Measurements from ENCODE around the gene TSPAN16. TPM values are rescaled to one million over a fixed set of nuclear protein-coding genes. Genes with fewer than 3 reads are reported as not detected.

TSPAN16 gene
- total RNA-seq, 4 donors from 2014 or later = not detected

GRCh38 chr19:11264452-11265176 is 31.3 kb upstream of the TSPAN16 start:
- TF ChIP-seq POLR2A (IDR thresholded peaks at IDR 0.05) (peak; percentile 77), EP300 (IDR thresholded peaks at IDR 0.05; ENCODE audit: low read depth) (no peak), POLR2AphosphoS5 (IDR thresholded peaks at IDR 0.05) (peak; percentile 51 to 62 (median 59)), CTCF (IDR thresholded peaks at IDR 0.05) (no peak)
- peak overlapping the region; percentile 82 to 91 (median 86) for H3K27ac ChIP-seq
- no peak overlapping the region for H3K4me3 ChIP-seq
- in situ Hi-C loops (cut with MboI; ENCODE audit: low pct_ligation_motif_present in 1 of 4, low pct_unique_long_range_greater_than_20kb in 1 of 4, low sequenced_read_pairs in 3 of 4) (no loop called here), intact Hi-C loops (cut with DNase I; ENCODE audit: low total_unique reads) (no loop called here)
- no peaks in the 10 kb centered on the region for H3K27me3 ChIP-seq
- no peaks in the 10 kb centered on the region for H3K36me3 ChIP-seq
- peaks cover 7 to 49% (median 39%) of the 10 kb centered on the region in 4 donors for H3K4me1 ChIP-seq
- peak; percentile 88 for DNase-seq
- H3K9me3 ChIP-seq = no peaks in the 10 kb centered on the region
- WGBS, 2 donors (ENCODE audit: low coverage in 1 of 2) = 53 to 69% methylated on average over 5 to 19 of the region's 19 CpGs

DNA sequence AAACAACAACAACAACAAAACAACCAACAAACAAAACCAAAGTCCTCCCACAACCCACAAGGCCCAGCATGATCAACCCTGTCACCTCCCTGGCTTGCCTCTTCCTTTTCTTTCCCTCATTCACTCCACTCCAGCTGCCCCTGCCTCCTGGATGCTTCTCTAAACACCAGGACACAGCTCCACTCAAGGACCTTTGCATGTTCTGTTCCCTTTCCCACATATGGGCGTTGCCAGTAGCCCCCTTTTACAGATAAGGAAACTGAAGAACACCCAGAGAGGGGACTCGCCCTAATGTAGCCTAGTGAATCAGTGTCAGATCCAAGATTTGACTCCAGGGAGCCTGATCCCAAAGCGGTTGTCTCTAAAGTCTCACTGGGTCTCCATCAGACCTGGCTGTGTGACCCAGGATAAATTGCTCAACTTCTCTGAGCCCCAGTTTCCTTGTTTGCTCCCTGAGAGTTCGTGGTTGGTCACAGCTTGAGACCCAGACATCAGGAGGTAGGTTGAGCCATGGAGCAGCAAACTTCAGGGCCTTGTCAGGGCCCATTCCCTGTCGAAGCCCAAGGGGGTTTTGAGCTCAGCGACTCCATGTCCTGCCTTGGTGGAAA is 30.7 kb upstream of the TSPAN16 start:
- H3K4me1 ChIP-seq = peaks cover 7 to 49% (median 39%) of the 10 kb centered on the region in 4 donors
- in situ Hi-C loops (cut with MboI; ENCODE audit: low pct_ligation_motif_present in 1 of 4, low pct_unique_long_range_greater_than_20kb in 1 of 4, low sequenced_read_pairs in 3 of 4) = no loop called here
- H3K36me3 ChIP-seq = no peaks in the 10 kb centered on the region
- H3K4me3 ChIP-seq = no peak overlapping the region
- intact Hi-C loops (cut with DNase I; ENCODE audit: low total_unique reads) = no loop called here
- no peak for DNase-seq
- no peaks in the 10 kb centered on the region for H3K27me3 ChIP-seq
- no peaks in the 10 kb centered on the region for H3K9me3 ChIP-seq
- H3K27ac ChIP-seq = peak overlapping the region; percentile 82 to 91 (median 86)
- TF ChIP-seq POLR2AphosphoS5 (IDR thresholded peaks at IDR 0.05) (no peak), EP300 (IDR thresholded peaks at IDR 0.05; ENCODE audit: low read depth) (no peak), CTCF (IDR thresholded peaks at IDR 0.05) (no peak), POLR2A (IDR thresholded peaks at IDR 0.05) (no peak)
- 56% methylated on average over 6 of the region's 6 CpGs; no CpG with 5 or more reads in 1 of the 2 donors for WGBS, 2 donors (ENCODE audit: low coverage in 1 of 2)

- Histone ChIP-seq H3K4me3 (no peak overlapping the region), H3K4me1 (peaks cover 7 to 49% (median 39%) of the 10 kb centered on the region in 4 donors), H3K27ac (peak overlapping the region; percentile 82 to 91 (median 86)), H3K27me3 (no peaks in the 10 kb centered on the region), H3K9me3 (no peaks in the 10 kb centered on the region), H3K36me3 (no peaks in the 10 kb centered on the region)
- intact Hi-C loops (cut with DNase I; ENCODE audit: low total_unique reads) = no loop called here
- in situ Hi-C loops (cut with MboI; ENCODE audit: low pct_ligation_motif_present in 1 of 4, low pct_unique_long_range_greater_than_20kb in 1 of 4, low sequenced_read_pairs in 3 of 4) = no loop called here
- TF ChIP-seq EP300 (IDR thresholded peaks at IDR 0.05; ENCODE audit: low read depth) (peak; percentile 72), POLR2A (IDR thresholded peaks at IDR 0.05) (peak; percentile 73), CTCF (IDR thresholded peaks at IDR 0.05) (no peak), POLR2AphosphoS5 (IDR thresholded peaks at IDR 0.05) (peak; percentile 53 to 92 (median 90))
- DNase-seq = peak; percentile 95
- 46% methylated on average over 11 of the region's 11 CpGs; no CpG with 5 or more reads in 1 of the 2 donors for WGBS, 2 donors (ENCODE audit: low coverage in 1 of 2)
Observed at GRCh38 chr19:11265785-11266236, 30.1 kb upstream of the TSPAN16 start.

- no peaks in the 10 kb centered on the region for H3K36me3 ChIP-seq
- no peak overlapping the region for H3K4me3 ChIP-seq
- no peak for TF ChIP-seq CTCF (IDR thresholded peaks at IDR 0.05)
- TF ChIP-seq POLR2AphosphoS5 (IDR thresholded peaks at IDR 0.05) = no peak
- TF ChIP-seq POLR2A (IDR thresholded peaks at IDR 0.05) = no peak
- no peak for TF ChIP-seq EP300 (IDR thresholded peaks at IDR 0.05; ENCODE audit: low read depth)
- no peak for DNase-seq
- no peaks in the 10 kb centered on the region for H3K27me3 ChIP-seq
- peak overlapping the region in 1 of 4 donors; percentile 58 for H3K27ac ChIP-seq
- 88 to 90% methylated on average over 2 to 10 of the region's 10 CpGs for WGBS, 2 donors (ENCODE audit: low coverage in 1 of 2)
- no peaks in the 10 kb centered on the region for H3K9me3 ChIP-seq
- peaks cover 7 to 43% (median 32%) of the 10 kb centered on the region in 4 donors for H3K4me1 ChIP-seq
- intact Hi-C loops (cut with DNase I; ENCODE audit: low total_unique reads) (no loop called here), in situ Hi-C loops (cut with MboI; ENCODE audit: low pct_ligation_motif_present in 1 of 4, low pct_unique_long_range_greater_than_20kb in 1 of 4, low sequenced_read_pairs in 3 of 4) (no loop called here)
Observed at GRCh38 chr19:11267316-11268085, 28.5 kb upstream of the TSPAN16 start.
